Aorta (tissue), 5 donors: Measurements from ENCODE around the gene PAQR8. TPM values are rescaled to one million over a fixed set of nuclear protein-coding genes. Genes with fewer than 3 reads are reported as not detected.

Source experiments
- ATAC-seq: fragments of 200-7000 bp; cut with Tn5 transposase; one replicate; pipeline ENCODE4 v1.9.1; 2022; ENCODE audit warnings: moderate library complexity; ENCODE audit not compliant: low FRiP score
- DNase-seq, 2 donors: peaks; one replicate each; pipeline ENCODE4 v3.0.0-alpha.2; 2020
- H3K27ac ChIP-seq, 2 donors: one replicate each; pipeline ENCODE4 v1.5.1; 2013; ENCODE audit warnings: low read length in 2 of 2, mild to moderate bottlenecking in 2 of 2, moderate library complexity in 2 of 2, control low read depth in 1 of 2, inconsistent platforms in 1 of 2, low read depth in 1 of 2
- H3K27me3 ChIP-seq, 2 donors: one replicate each; pipeline ENCODE4 v1.6.1; 2013; ENCODE audit warnings: control low read depth in 1 of 2, low read length in 1 of 2, mild to moderate bottlenecking in 1 of 2, moderate library complexity in 1 of 2; ENCODE audit not compliant: insufficient read depth in 2 of 2, control insufficient read depth in 1 of 2
- H3K36me3 ChIP-seq, 2 donors: one replicate each; pipeline ENCODE4 v1.6.1; 2013; ENCODE audit warnings: control low read depth in 1 of 2, low read length in 1 of 2, mild to moderate bottlenecking in 1 of 2; ENCODE audit not compliant: insufficient read depth in 2 of 2, control insufficient read depth in 1 of 2
- H3K4me1 ChIP-seq, 2 donors: one replicate each; pipeline ENCODE4 v1.6.1; 2013; ENCODE audit warnings: low read length in 2 of 2, control low read depth in 1 of 2, mild to moderate bottlenecking in 1 of 2, moderate library complexity in 1 of 2; ENCODE audit not compliant: insufficient read depth in 2 of 2, control insufficient read depth in 1 of 2
- H3K4me3 ChIP-seq, 2 donors: one replicate each; pipeline ENCODE4 v1.5.1; 2013; ENCODE audit warnings: low read length in 2 of 2, control low read depth in 1 of 2, mild to moderate bottlenecking in 1 of 2
- H3K9me3 ChIP-seq: one replicate; pipeline ENCODE4 v1.6.1; 2013; ENCODE audit warnings: mild to moderate bottlenecking, low read length; ENCODE audit not compliant: control insufficient read depth
- WGBS, 2 donors: extraction: QIAGEN DNeasy Blood & Tissue Kit; methylation state at CpG; one replicate each; pipeline ENCODE4 v1.1.7; 2013; 5-methylcytosine and 5-hydroxymethylcytosine counted together
- intact Hi-C, 2 donors: fragments of 100-400 bp; cut with DNase I; formaldehyde crosslinking; loops; one replicate each; pipeline versions ENCODE4 v1.14.2 to v1.15.0; 2022
- polyA plus RNA-seq, 2 donors: library from polyadenylated mRNA; stranded (reverse); fragments of 200-250 nt; gene quantifications; one replicate each; pipeline ENCODE4 v1.2.3, GENCODE V29; 2013
- total RNA-seq, 2 donors: library from RNA; stranded (reverse); fragmentation: NEBNext Ultra II Directional; extraction: Animal tissue kit (Norgen Biotek cat#: 25700); gene quantifications; one replicate each; pipeline ENCODE4 v1.2.1, GENCODE V29; 2021
- donor health status: healthy with polysubstance abuse.
- donor health status: Bipolar disorder and iron deficiency.
- donor health status: DM: no; HTN: no; CAD: no.
- donor health status: DM: no; HTN: no; CAD: no.
- donor health status: DM: yes; HTN: yes; CAD: no.

PAQR8 gene
- total and polyA plus RNA-seq, 4 donors: 1.7 to 6.5 (median 3.6) TPM

DNA sequence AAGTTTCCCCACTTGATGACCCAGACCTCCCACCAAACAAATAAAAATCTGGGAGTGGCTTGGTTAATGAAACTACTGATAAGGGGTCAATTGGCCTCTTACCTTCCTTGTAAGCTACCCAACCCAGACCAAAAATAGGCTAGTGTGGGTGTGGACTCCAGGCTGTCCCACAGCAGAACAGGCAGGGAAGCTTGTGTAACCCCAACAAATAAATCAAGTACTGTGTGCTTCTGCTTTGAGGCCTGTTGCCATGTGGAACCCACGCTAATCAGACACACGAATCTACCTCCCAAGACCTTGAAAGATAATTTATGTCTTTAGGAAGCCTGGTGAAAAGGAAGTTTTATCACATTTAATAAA lies 33.7 kb upstream of the PAQR8 start:
- no peaks in the 10 kb centered on the region for H3K36me3 ChIP-seq
- H3K27me3 ChIP-seq: no peaks in the 10 kb centered on the region
- H3K27ac ChIP-seq: no peak overlapping the region
- DNase-seq (no peak), ATAC-seq (no peak)
- no peak overlapping the region for H3K4me3 ChIP-seq
- no peaks in the 10 kb centered on the region for H3K4me1 ChIP-seq
- no peaks in the 10 kb centered on the region for H3K9me3 ChIP-seq
- intact Hi-C loops: no loop called here
- WGBS, 2 donors: 88 to 91% methylated on average over 2 of the region's 2 CpGs

DNA sequence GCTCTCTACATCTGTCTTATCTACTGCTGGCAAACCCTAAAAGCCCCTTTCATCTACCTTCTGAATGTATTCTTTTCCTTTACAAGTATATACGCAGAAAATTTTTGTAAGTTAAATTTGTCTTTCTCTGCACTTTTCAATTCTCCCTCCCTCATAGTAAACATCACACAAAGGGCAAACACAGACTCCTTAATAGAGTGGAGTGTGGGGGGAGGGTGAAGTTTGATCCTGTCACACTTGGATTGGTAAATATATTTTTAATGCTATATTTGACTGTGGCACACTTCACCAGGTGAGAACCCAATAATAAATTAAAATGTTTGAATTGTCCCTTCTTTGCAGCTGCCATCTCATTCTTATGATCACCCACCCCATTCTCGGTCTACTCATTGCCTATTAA lies 33.2 kb upstream of the PAQR8 start:
- H3K4me1 ChIP-seq: no peaks in the 10 kb centered on the region
- 92 to 95% methylated on average over 2 of the region's 2 CpGs for WGBS, 2 donors
- H3K4me3 ChIP-seq: no peak overlapping the region
- DNase-seq: no peak
- ATAC-seq: no peak
- no peak overlapping the region for H3K27ac ChIP-seq
- H3K9me3 ChIP-seq: no peaks in the 10 kb centered on the region
- intact Hi-C loops: no loop called here
- H3K27me3 ChIP-seq: no peaks in the 10 kb centered on the region
- no peaks in the 10 kb centered on the region for H3K36me3 ChIP-seq

DNA sequence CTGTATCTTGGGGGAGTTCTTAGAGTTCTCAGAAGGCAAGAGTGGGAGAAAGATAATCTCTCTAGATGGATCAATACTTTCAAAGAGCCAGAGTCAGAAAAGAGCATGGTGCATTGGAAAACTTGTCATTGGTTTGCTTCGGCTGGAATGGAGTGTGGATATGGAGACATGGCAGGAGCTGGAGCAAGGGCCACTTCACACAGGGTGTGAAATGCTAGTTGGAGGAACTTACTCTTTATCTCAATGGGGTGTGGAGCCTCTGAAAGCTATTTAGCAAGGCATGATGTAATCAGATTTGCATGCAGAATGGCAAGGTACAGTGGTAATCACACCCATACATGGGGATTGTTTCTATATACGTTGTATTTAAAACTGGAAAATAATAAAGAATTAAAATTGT lies 31.5 kb upstream of the PAQR8 start:
- WGBS, 2 donors: 71 to 76% methylated on average over 2 of the region's 2 CpGs
- no peaks in the 10 kb centered on the region for H3K36me3 ChIP-seq
- H3K9me3 ChIP-seq: no peaks in the 10 kb centered on the region
- no peaks in the 10 kb centered on the region for H3K4me1 ChIP-seq
- H3K27me3 ChIP-seq: peaks cover 0 to 2% of the 10 kb centered on the region in 2 donors
- intact Hi-C loops: no loop called here
- ATAC-seq (no peak), DNase-seq (no peak)
- no peak overlapping the region for H3K4me3 ChIP-seq
- no peak overlapping the region for H3K27ac ChIP-seq

DNA sequence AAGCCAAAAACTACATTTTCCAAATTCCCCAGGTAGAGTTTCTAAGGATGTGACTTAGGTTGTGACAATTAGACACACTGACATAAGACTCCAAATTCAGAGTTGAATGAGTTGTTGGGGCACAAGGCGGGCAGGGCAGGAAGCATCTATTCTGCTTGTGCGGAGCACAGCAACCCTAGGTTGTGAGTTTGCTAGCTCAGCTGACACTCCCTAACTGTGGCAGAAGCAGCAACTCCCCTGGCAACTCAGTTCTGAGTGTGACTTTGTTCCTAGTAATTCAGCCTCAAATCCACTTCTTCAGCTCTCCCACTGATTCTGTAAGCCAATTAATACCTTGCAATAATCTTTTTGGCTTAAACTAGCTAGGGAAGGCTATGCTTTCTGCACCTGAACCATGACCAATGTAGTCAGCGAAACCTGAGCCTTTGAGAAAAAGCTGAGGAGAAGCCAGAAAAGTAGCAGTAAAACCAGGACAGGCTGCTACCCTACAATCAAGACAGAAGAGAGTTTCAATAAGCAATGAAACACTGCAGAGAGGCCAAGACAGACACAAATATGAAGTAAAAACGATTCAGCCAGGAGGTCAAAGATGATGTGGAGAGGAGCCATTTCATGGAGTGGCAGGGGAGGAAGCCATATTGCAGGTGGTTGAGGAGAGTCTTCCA lies 30.0 kb upstream of the PAQR8 start:
- ATAC-seq: no peak
- Histone ChIP-seq H3K9me3 (no peaks in the 10 kb centered on the region), H3K4me1 (no peaks in the 10 kb centered on the region), H3K36me3 (no peaks in the 10 kb centered on the region), H3K4me3 (no peak overlapping the region), H3K27me3 (peaks cover 0 to 3% of the 10 kb centered on the region in 2 donors), H3K27ac (no peak overlapping the region)
- WGBS, 2 donors: 83 to 88% methylated on average over 4 of the region's 4 CpGs
- DNase-seq: no peak
- intact Hi-C loops: no loop called here

DNA sequence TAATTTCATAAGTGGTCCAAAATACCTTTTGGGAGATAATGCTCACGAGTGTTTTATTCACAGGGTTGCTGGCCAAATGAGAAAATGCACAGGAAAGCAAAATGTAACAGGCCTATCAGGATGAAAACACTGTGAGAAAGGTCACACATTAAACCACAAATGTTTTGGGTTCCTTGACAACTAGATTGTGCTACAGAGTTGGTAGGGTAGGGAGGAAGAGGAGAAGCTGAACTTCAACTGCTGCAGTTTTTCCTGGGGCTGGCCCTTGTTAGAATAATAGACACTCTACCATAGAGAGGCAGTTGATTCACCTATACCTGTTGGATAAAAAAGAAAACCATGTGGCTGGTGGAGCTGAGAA lies 28.1 kb upstream of the PAQR8 start:
- ATAC-seq (no peak), DNase-seq (no peak)
- intact Hi-C loops: no loop called here
- H3K9me3 ChIP-seq: no peaks in the 10 kb centered on the region
- WGBS, 2 donors: 43 to 57% methylated on average over 1 of the region's 1 CpG
- H3K27me3 ChIP-seq: peaks cover 0 to 3% of the 10 kb centered on the region in 2 donors
- H3K4me3 ChIP-seq: no peak overlapping the region
- no peak overlapping the region for H3K27ac ChIP-seq
- H3K36me3 ChIP-seq: no peaks in the 10 kb centered on the region
- no peaks in the 10 kb centered on the region for H3K4me1 ChIP-seq

DNA sequence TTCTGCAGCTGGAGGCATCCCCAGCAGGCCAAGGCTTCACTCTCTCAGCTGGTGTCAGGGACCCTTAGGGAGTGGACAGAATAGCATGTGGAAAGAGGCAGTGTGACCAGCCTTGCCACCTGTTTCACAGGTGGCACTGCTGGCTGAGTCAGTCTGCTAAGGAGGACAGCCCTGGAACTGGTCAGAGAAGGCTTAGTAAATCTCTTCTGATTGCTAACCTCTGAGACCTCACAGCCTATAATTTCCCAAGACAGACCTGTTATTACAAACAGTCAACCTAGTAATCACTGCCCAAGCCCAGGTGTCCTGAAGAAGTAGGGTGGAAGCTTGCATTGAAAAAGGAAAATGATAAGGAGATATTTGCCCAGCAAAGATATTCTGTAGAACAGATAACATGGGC lies 26.4 kb upstream of the PAQR8 start:
- Histone ChIP-seq H3K4me1 (no peaks in the 10 kb centered on the region), H3K27me3 (peaks cover 0 to 3% of the 10 kb centered on the region in 2 donors), H3K36me3 (no peaks in the 10 kb centered on the region), H3K4me3 (no peak overlapping the region), H3K9me3 (no peaks in the 10 kb centered on the region), H3K27ac (no peak overlapping the region)
- intact Hi-C loops: no loop called here
- ATAC-seq: no peak
- no peak for DNase-seq

DNA sequence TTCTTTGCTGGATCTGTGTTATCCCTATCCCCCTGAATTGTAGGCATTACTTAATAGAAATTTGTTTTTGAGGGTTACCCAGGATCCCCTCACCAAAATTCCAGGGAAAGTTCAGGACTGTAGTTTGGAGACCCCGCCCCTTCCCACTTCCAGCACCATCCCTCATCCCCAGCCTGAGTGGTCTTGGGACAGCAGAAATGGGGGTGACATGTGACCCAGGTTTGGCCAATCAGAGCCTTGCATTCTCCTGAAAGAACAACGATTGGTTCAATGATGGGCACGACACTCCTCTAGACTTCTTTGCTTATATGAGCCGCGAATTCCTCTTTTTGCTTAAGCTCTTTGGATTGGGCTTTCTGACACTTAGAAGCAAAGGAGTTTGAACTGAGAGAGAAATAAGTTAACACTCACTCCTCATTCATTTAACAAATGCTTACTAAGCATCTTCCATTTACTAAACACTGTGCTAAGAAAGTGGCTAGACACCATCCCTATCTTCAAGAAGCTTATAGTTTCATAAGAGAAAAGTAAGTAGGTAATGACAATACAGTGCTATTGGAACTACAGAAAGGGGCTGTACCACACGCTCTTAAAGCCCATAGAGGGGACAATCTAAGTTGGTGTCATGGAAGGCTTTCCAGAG lies 24.9 kb upstream of the PAQR8 start:
- DNase-seq (no peak), ATAC-seq (no peak)
- Histone ChIP-seq H3K4me3 (no peak overlapping the region), H3K9me3 (no peaks in the 10 kb centered on the region), H3K27me3 (peaks cover 0 to 3% of the 10 kb centered on the region in 2 donors), H3K27ac (no peak overlapping the region), H3K4me1 (no peaks in the 10 kb centered on the region), H3K36me3 (no peaks in the 10 kb centered on the region)
- intact Hi-C loops: no loop called here
- 93 to 96% methylated on average over 6 of the region's 6 CpGs for WGBS, 2 donors

DNA sequence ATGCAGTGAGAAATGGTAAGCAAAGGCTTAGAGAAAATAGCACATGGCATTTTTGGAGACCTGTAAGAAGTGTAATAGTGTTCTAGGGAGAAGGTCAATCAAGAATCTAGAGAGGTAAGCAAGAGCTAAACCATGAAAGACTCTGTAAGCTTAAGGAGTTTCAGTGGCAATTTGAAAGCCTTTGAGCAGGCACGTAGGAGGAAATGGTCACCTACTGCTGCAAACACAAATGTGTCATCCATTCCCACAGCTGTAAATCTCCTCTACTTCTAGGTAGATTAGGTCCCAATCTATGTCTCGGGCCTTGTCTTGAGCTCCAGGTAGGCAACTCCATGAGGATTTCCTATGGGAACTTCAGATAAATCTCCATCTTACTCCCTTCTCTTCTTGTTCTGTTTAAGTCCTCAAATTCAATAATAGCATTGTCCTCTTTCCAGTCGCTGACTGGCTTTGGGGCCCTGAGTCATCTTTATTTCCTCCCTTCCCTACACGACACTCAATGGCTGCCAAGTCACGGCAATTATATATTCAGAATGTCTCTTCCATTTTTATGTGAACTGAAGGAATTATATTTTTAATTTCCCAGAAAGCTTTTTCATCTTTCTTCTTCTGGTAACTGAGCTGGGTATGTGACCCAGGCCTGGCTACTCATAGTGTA lies 24.2 kb upstream of the PAQR8 start:
- 81 to 86% methylated on average over 5 of the region's 5 CpGs for WGBS, 2 donors
- no peak overlapping the region for H3K4me3 ChIP-seq
- H3K27ac ChIP-seq: no peak overlapping the region
- no peaks in the 10 kb centered on the region for H3K4me1 ChIP-seq
- H3K27me3 ChIP-seq: peaks cover 0 to 3% of the 10 kb centered on the region in 2 donors
- H3K36me3 ChIP-seq: no peaks in the 10 kb centered on the region
- no peak for ATAC-seq
- intact Hi-C loops: no loop called here
- H3K9me3 ChIP-seq: no peaks in the 10 kb centered on the region
- no peak for DNase-seq

DNA sequence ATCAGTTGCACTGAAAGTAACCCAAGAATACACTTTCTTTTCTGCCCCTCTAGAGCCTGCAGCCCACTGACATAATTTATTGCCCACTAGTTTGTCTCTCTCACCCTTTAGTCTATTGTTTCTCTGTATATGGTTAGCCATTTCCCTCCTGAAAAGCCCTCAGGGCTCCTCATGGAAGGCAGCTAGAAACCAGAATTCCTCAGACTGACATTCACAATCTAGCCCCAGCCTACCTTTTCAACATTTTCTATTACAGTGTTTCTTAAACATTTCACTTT lies 21.4 kb upstream of the PAQR8 start:
- Histone ChIP-seq H3K9me3 (no peaks in the 10 kb centered on the region), H3K4me3 (no peak overlapping the region), H3K4me1 (no peaks in the 10 kb centered on the region), H3K27me3 (peaks cover 0 to under 1% of the 10 kb centered on the region in 2 donors), H3K36me3 (no peaks in the 10 kb centered on the region), H3K27ac (no peak overlapping the region)
- no peak for ATAC-seq
- intact Hi-C loops: no loop called here
- no peak for DNase-seq
